ENCODE data around the gene KCTD21. TPM values are rescaled to one million over a fixed set of nuclear protein-coding genes. Genes with fewer than 3 reads are reported as not detected.

The KCTD21 gene
- total and polyA plus RNA-seq, 8 donors = 2.9 to 62.4 (median 3.7) TPM; not detected in 1

GRCh38 chr11:78219493-78220217 is 31.2 kb upstream of the KCTD21 start:
- TF ChIP-seq POLR2AphosphoS5 (IDR thresholded peaks at IDR 0.05) (no peak), EP300 (IDR thresholded peaks at IDR 0.05) (no peak), POLR2A (IDR thresholded peaks at IDR 0.05) (no peak), CTCF (IDR thresholded peaks at IDR 0.05) (no peak)
- DNase-seq = no peak
- WGBS, 5 donors = 92 to 95% (median 92%) methylated on average over 7 of the region's 7 CpGs
- Histone ChIP-seq H3K27me3 (no peaks in the 10 kb centered on the region), H3K4me1 (no peaks in the 10 kb centered on the region), H3K9me3 (no peaks in the 10 kb centered on the region), H3K4me3 (no peak overlapping the region), H3K36me3 (peaks cover 49 to 98% (median 98%) of the 10 kb centered on the region in 4 donors), H3K27ac (no peak overlapping the region)
- intact Hi-C loops (cut with DNase I; ENCODE audit: low total_unique reads) = loop anchor here (10.0 kb wide), 1 partner anchor 345 kb away; no protein-coding TSS in a partner anchor

GRCh38 chr11:78218707-78219492 is 30.5 kb upstream of the KCTD21 start:
- WGBS, 5 donors = 87 to 94% (median 91%) methylated on average over 11 of the region's 11 CpGs
- Histone ChIP-seq H3K36me3 (peaks cover 45 to 97% (median 95%) of the 10 kb centered on the region in 4 donors), H3K27me3 (no peaks in the 10 kb centered on the region), H3K4me1 (no peaks in the 10 kb centered on the region), H3K4me3 (no peak overlapping the region), H3K9me3 (no peaks in the 10 kb centered on the region), H3K27ac (no peak overlapping the region)
- no peak for DNase-seq
- TF ChIP-seq CTCF (IDR thresholded peaks at IDR 0.05) (no peak), POLR2AphosphoS5 (IDR thresholded peaks at IDR 0.05) (no peak), POLR2A (IDR thresholded peaks at IDR 0.05) (no peak), EP300 (IDR thresholded peaks at IDR 0.05) (no peak)
- intact Hi-C loops (cut with DNase I; ENCODE audit: low total_unique reads) = no loop called here

- H3K36me3 ChIP-seq = peaks cover 38 to 97% (median 91%) of the 10 kb centered on the region in 4 donors
- 94 to 98% (median 96%) methylated on average over 14 of the region's 14 CpGs for WGBS, 5 donors
- intact Hi-C loops (cut with DNase I; ENCODE audit: low total_unique reads) = no loop called here
- TF ChIP-seq CTCF (IDR thresholded peaks at IDR 0.05) = no peak
- no peak for TF ChIP-seq POLR2A (IDR thresholded peaks at IDR 0.05)
- no peak for TF ChIP-seq EP300 (IDR thresholded peaks at IDR 0.05)
- TF ChIP-seq POLR2AphosphoS5 (IDR thresholded peaks at IDR 0.05) = no peak
- no peak for DNase-seq
- H3K9me3 ChIP-seq = no peaks in the 10 kb centered on the region
- H3K27me3 ChIP-seq = no peaks in the 10 kb centered on the region
- H3K4me1 ChIP-seq = no peaks in the 10 kb centered on the region
- no peak overlapping the region for H3K27ac ChIP-seq
- no peak overlapping the region for H3K4me3 ChIP-seq
Observed at GRCh38 chr11:78217650-78218541, 29.5 kb upstream of the KCTD21 start.
